ENCODE data around the gene PEAR1. TPM values are rescaled to one million over a fixed set of nuclear protein-coding genes. Genes with fewer than 3 reads are reported as not detected.

Gene PEAR1
- total RNA-seq, 1 experiment from 2014 or later, result 0.39 TPM

- TF ChIP-seq CTCF (conservative IDR thresholded peaks at IDR 0.05), result no peak
- DNase-seq, result no peak
- Histone ChIP-seq H3K4ac (ENCODE audit: low read depth, low read length) (no peak overlapping the region), H3K27ac (ENCODE audit: insufficient read length, low read depth, low read length) (no peak overlapping the region), H3K23ac (ENCODE audit: insufficient read length, low read depth, low read length) (no peak overlapping the region), H3K79me2 (ENCODE audit: insufficient read depth, low read length) (no peaks in the 10 kb centered on the region), H3K79me1 (ENCODE audit: insufficient read depth, low read depth, low read length, poor library complexity, severe bottlenecking) (no peaks in the 10 kb centered on the region), H2BK15ac (ENCODE audit: low read depth, low read length) (no peak overlapping the region), H3K56ac (ENCODE audit: insufficient read length, low read depth, low read length) (no peak overlapping the region), H4K5ac (ENCODE audit: insufficient read length, low read depth, low read length) (no peak overlapping the region), H2BK20ac (ENCODE audit: low read depth, low read length, poor library complexity, severe bottlenecking) (no peak overlapping the region), H2BK5ac (ENCODE audit: insufficient read length, low read length) (no peak overlapping the region), H3K9ac (ENCODE audit: extremely low read depth, insufficient read length, low read length) (no peak overlapping the region), H2AFZ (ENCODE audit: low read length) (no peak overlapping the region), H3K27me3 (ENCODE audit: insufficient read depth, low read length) (no peaks in the 10 kb centered on the region; the same call in 1 of the 2 replicates), H2BK12ac (ENCODE audit: insufficient read length, low read depth, low read length) (no peak overlapping the region), H3K14ac (ENCODE audit: insufficient read depth, low read length) (no peak overlapping the region; the same call in 1 of the 2 replicates), H4K20me1 (ENCODE audit: control insufficient read depth, insufficient read depth, insufficient read length) (no peaks in the 10 kb centered on the region), H3K18ac (ENCODE audit: insufficient read length, low read depth, low read length) (no peak overlapping the region), H3K4me2 (ENCODE audit: insufficient read depth, insufficient read length, low read length) (no peak overlapping the region), H3K4me1 (ENCODE audit: insufficient read depth, low read length) (no peaks in the 10 kb centered on the region), H3K9me3 (ENCODE audit: control insufficient read depth, low read depth, low read length) (no peaks in the 10 kb centered on the region), H4K91ac (ENCODE audit: insufficient read length, low read depth, low read length) (no peak overlapping the region), H2AK5ac (ENCODE audit: insufficient read length, low read length) (no peak overlapping the region), H4K8ac (replicated peaks; ENCODE audit: insufficient read length, low read depth, low read length) (no peak overlapping the region), H2BK120ac (ENCODE audit: low read depth, low read length, poor library complexity, severe bottlenecking) (no peak overlapping the region), H3K23me2 (ENCODE audit: insufficient read length, low read depth, low read length, poor library complexity, severe bottlenecking) (no peaks in the 10 kb centered on the region), H3T11ph (ENCODE audit: low read length) (no peak overlapping the region)
- H3K27ac Mint-ChIP-seq, result peak overlapping the region in 1 of 3 experiments; percentile 75; a peak in 2 of 7 replicates
- peak overlapping the region in 1 of 2 experiments; percentile 30; a peak in 1 of 5 replicates for H3K4me3 Mint-ChIP-seq
- peaks cover 31 to 44% of the 10 kb centered on the region in 2 experiments for H3K4me1 Mint-ChIP-seq
- no CpG with 5 or more reads among the region's 17 CpGs for WGBS (ENCODE audit: extremely low coverage, insufficient read length, low lambda C conversion rate)
- H3K36me3 Mint-ChIP-seq (ENCODE audit: insufficient read depth in 1 of 3, low read depth in 3 of 3), result peaks cover 16 to 51% (median 51%) of the 10 kb centered on the region in 3 experiments; a peak in 6 of 7 replicates
- H3K9me3 Mint-ChIP-seq, result no peaks in the 10 kb centered on the region
- H3K27me3 Mint-ChIP-seq (ENCODE audit: low read depth), result peaks cover 12% of the 10 kb centered on the region
These were observed 42.1 kb downstream of the PEAR1 start for GRCh38 chr1:156935505-156936128.
